ENCODE results near the gene GNG11. TPM values are rescaled to one million over a fixed set of nuclear protein-coding genes. Genes with fewer than 3 reads are reported as not detected.

The GNG11 gene
- total RNA-seq, 4 donors from 2014 or later, result 0.61 to 13.9 (median 4.1) TPM

DNA sequence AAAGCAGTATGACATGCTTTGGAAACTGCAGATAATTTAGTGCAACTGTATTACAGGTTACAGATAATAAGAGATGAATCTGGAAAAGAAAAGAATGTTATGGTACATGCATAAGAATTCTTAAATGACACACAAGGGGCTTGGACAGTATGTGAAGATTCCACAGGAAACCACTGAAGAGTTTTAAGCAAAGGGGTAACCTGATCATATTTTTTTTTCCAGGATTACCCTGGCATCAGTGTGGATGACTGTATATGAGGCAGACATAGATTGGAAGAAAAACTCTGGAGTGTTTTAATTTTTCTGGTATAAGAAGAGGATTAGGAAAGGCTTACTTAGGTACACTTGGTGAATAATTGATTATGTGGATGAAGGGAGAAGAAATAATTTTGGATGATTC, 39.1 kb upstream of the GNG11 start:
- intact Hi-C loops (cut with DNase I), result no loop called here
- no peaks in the 10 kb centered on the region for H3K27me3 ChIP-seq
- H3K9me3 ChIP-seq, result peaks cover 0 to 4% (median 0%) of the 10 kb centered on the region in 3 donors
- DNase-seq, result no peak
- no peak for TF ChIP-seq POLR2A (IDR thresholded peaks at IDR 0.05)
- TF ChIP-seq, protein P1, sequence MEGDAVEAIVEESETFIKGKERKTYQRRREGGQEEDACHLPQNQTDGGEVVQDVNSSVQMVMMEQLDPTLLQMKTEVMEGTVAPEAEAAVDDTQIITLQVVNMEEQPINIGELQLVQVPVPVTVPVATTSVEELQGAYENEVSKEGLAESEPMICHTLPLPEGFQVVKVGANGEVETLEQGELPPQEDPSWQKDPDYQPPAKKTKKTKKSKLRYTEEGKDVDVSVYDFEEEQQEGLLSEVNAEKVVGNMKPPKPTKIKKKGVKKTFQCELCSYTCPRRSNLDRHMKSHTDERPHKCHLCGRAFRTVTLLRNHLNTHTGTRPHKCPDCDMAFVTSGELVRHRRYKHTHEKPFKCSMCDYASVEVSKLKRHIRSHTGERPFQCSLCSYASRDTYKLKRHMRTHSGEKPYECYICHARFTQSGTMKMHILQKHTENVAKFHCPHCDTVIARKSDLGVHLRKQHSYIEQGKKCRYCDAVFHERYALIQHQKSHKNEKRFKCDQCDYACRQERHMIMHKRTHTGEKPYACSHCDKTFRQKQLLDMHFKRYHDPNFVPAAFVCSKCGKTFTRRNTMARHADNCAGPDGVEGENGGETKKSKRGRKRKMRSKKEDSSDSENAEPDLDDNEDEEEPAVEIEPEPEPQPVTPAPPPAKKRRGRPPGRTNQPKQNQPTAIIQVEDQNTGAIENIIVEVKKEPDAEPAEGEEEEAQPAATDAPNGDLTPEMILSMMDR (IDR thresholded peaks at IDR 0.05), result no peak
- no peak overlapping the region for H3K4me3 ChIP-seq
- H3K36me3 ChIP-seq, result no peaks in the 10 kb centered on the region
- H3K27ac ChIP-seq, result no peak overlapping the region
- no peaks in the 10 kb centered on the region for H3K4me1 ChIP-seq

DNA sequence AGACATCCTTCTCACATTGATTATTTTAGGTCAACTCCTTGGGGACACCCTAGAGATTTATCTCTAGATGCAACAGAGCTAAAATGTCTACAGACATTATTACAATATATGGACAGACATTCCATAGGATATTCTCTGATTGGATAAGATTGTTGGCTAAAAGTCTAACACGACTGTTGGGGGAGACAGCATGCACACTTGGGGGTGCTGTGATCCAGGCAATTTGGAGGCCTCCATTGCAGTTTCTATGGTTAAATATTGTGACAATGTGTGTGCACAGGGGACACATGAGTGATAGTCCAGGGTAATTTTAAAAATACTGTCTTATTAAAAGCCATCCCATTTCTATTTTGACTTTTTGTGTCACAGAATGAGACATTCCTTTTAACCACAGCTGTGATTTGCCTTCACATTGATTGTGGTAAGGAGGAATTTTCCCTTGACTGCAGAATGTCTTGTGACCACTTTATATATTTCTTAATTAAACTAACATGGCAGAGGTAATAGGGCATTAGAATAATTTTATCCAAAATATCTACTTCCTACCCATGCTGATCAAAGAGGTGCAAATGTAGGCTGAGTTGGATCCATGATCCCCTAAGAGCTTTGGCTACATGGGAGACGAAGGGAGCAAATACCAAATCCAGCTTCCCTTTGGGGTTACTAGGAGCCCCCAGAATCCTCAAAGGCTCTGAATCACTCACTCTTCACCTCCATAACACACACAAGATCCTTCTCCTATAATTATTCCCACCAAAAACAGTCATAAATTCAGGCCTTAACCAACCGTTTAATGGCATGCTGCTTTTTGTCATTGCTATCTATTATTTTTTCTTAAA, 38.2 kb upstream of the GNG11 start:
- Histone ChIP-seq H3K27me3 (no peaks in the 10 kb centered on the region), H3K4me1 (no peaks in the 10 kb centered on the region), H3K27ac (no peak overlapping the region), H3K9me3 (peaks cover 0 to 4% (median 0%) of the 10 kb centered on the region in 3 donors), H3K36me3 (no peaks in the 10 kb centered on the region), H3K4me3 (no peak overlapping the region)
- TF ChIP-seq, protein P1 (IDR thresholded peaks at IDR 0.05), result no peak
- TF ChIP-seq POLR2A (IDR thresholded peaks at IDR 0.05), result no peak
- intact Hi-C loops (cut with DNase I), result no loop called here
- no peak for DNase-seq
- 78 to 79% methylated on average over 3 of the region's 3 CpGs for WGBS, 2 donors

DNA sequence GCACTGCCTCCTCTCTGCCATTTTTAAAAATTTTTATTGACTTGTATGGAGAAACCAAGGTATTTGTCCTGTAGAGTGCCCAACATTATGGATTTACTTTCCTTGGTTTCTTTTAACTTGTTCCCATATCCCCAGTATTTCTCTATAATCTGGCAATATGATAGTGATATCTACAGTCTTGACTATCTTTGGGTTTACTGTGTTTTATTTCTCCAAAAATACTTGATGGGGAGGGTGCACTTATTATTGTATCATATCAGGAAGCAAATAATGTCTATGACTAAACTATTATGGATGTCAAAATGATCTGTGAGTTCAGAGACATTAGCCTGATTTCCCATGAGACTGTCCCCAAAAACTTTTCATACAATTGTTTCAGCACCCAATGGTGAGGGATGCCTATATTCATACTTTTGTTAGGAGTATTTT, 37.6 kb upstream of the GNG11 start:
- DNase-seq, result no peak
- Histone ChIP-seq H3K9me3 (peaks cover 0 to 4% (median 0%) of the 10 kb centered on the region in 3 donors), H3K36me3 (no peaks in the 10 kb centered on the region), H3K4me1 (no peaks in the 10 kb centered on the region), H3K27ac (no peak overlapping the region), H3K4me3 (no peak overlapping the region), H3K27me3 (peaks cover 0 to 4% (median 0%) of the 10 kb centered on the region in 4 donors)
- no peak for TF ChIP-seq POLR2A (IDR thresholded peaks at IDR 0.05)
- TF ChIP-seq, protein P1 (IDR thresholded peaks at IDR 0.05), result no peak
- intact Hi-C loops (cut with DNase I), result no loop called here

DNA sequence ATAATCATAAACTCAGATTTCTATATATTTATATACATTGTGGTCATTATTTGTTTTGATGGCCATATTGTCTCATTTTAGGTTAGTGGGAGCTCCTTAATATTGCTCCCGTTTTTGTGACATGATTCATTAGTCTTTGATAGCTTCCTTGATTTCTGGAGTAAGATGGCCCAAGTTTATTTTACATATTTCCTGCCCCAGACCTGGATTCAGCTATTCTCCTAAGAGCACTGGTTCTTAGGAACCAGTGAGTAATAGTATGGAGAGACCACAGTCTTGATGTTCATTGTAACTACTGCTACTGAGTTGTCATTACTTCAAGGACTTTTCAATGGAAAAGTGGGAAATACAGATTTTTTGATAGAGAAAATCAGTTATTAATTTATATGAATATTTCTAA, 37.0 kb upstream of the GNG11 start:
- WGBS, 2 donors, result 33 to 74% methylated on average over 1 of the region's 1 CpG
- peaks cover 0 to 10% (median 0%) of the 10 kb centered on the region in 4 donors for H3K27me3 ChIP-seq
- H3K4me1 ChIP-seq, result no peaks in the 10 kb centered on the region
- H3K4me3 ChIP-seq, result no peak overlapping the region
- intact Hi-C loops (cut with DNase I), result no loop called here
- DNase-seq, result no peak
- no peak overlapping the region for H3K27ac ChIP-seq
- H3K36me3 ChIP-seq, result no peaks in the 10 kb centered on the region
- TF ChIP-seq, protein P1 (IDR thresholded peaks at IDR 0.05), result no peak
- TF ChIP-seq POLR2A (IDR thresholded peaks at IDR 0.05), result no peak
- peaks cover 0 to 4% (median 0%) of the 10 kb centered on the region in 3 donors for H3K9me3 ChIP-seq

DNA sequence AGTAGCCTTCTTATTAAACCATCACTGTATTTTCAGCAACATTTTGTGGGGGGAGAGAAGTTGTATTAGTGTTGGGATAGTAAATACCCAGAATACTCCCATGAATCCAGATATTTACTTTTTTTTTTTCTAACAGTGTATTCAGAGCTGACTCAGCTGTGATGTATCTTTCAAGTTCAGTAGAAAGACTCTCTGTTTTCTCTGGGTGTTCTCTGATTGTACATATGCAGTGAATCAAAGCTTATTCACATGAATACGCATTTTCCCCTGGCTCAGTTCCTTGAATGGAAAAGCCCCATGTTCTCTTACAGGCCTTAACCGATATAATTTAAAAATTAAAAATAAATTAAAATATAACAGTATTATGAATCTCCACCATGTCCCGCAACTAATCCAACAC, 32.3 kb upstream of the GNG11 start:
- peaks cover 0 to 14% (median 4%) of the 10 kb centered on the region in 3 donors for H3K4me1 ChIP-seq
- H3K4me3 ChIP-seq, result no peak overlapping the region
- WGBS, 2 donors, result 69 to 88% methylated on average over 3 of the region's 3 CpGs
- no peaks in the 10 kb centered on the region for H3K36me3 ChIP-seq
- TF ChIP-seq, protein P1 (IDR thresholded peaks at IDR 0.05), result no peak
- TF ChIP-seq POLR2A (IDR thresholded peaks at IDR 0.05), result no peak
- H3K9me3 ChIP-seq, result no peaks in the 10 kb centered on the region
- peaks cover 0 to 31% (median 1%) of the 10 kb centered on the region in 4 donors for H3K27me3 ChIP-seq
- intact Hi-C loops (cut with DNase I), result no loop called here
- no peak overlapping the region for H3K27ac ChIP-seq
- DNase-seq, result no peak
